OCI-LY3 (cell line): Measurements from ENCODE around the gene XRCC5.

Source experiments
- EZH2phosphoT487 ChIP-seq: fragments of 200-600 bp; shearing (Covaris generic); IDR thresholded peaks from 2 replicates; pipeline ENCODE4 v1.6.1; 2018; ENCODE audit warnings: antibody characterized with exemption, mixed run types, low read depth
- TF ChIP-seq, protein P1 (sequence below): fragments of 200-600, 300-600 bp; sonication (generic); IDR thresholded peaks from 2 replicates; pipeline ENCODE4 v1.5.1; 2014; ENCODE audit warnings: antibody characterized with exemption, low read length, low read depth

DNA sequence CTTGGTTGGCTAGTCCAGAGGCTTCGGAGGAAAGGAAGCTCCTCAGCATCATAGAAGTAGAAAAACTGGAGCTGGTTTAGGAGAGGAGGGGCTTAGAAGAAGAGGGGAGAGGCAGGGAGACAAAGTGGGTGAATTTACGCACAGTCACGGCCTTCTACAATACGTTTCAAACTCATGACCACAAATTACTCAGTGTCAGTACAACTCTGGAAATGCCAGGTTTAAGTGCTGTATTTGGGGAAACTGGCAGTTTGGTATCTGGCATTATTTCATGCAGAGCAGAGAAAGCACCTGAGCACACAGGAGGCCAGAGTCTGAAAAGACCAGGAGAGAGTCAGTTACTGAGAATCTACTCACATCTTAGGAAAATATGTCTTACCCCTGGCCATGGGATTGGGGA is 55.4 kb downstream of the XRCC5 start:
- TF ChIP-seq, protein P1, sequence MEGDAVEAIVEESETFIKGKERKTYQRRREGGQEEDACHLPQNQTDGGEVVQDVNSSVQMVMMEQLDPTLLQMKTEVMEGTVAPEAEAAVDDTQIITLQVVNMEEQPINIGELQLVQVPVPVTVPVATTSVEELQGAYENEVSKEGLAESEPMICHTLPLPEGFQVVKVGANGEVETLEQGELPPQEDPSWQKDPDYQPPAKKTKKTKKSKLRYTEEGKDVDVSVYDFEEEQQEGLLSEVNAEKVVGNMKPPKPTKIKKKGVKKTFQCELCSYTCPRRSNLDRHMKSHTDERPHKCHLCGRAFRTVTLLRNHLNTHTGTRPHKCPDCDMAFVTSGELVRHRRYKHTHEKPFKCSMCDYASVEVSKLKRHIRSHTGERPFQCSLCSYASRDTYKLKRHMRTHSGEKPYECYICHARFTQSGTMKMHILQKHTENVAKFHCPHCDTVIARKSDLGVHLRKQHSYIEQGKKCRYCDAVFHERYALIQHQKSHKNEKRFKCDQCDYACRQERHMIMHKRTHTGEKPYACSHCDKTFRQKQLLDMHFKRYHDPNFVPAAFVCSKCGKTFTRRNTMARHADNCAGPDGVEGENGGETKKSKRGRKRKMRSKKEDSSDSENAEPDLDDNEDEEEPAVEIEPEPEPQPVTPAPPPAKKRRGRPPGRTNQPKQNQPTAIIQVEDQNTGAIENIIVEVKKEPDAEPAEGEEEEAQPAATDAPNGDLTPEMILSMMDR, result no peak
- TF ChIP-seq EZH2phosphoT487, result no peak
